BLaER1 treated with 17β-estradiol and CSF1 and Interleukin-3, amounts not matched to agents 10 nM and 100 nM (cell line): Measurements from ENCODE around the gene ADAMTS16.

ENCODE experiments used
- H3K27ac ChIP-seq, 11 experiments: shearing (Covaris generic); formaldehyde crosslinking; 2 replicates each; pipeline ENCODE4 v1.8.1; 2022
- H3K27me3 ChIP-seq, 11 experiments: shearing (Covaris generic); formaldehyde crosslinking; 2 replicates each; pipeline ENCODE4 v1.8.1; 2022
- H3K36me3 ChIP-seq, 11 experiments: shearing (Covaris generic); formaldehyde crosslinking; 2 replicates each; pipeline ENCODE4 v1.8.1; 2022
- H3K4me1 ChIP-seq, 10 experiments: shearing (Covaris generic); formaldehyde crosslinking; 2 replicates each; pipeline ENCODE4 v1.8.1; 2022
- H3K4me2 ChIP-seq, 11 experiments: shearing (Covaris generic); formaldehyde crosslinking; 2 replicates each; pipeline ENCODE4 v1.8.1; 2022
- H3K4me3 ChIP-seq, 10 experiments: shearing (Covaris generic); formaldehyde crosslinking; 2 replicates each; pipeline ENCODE4 v1.8.1; 2022
- H3K9ac ChIP-seq, 11 experiments: shearing (Covaris generic); formaldehyde crosslinking; 2 replicates each; pipeline ENCODE4 v1.8.1; 2022
- H3K9me3 ChIP-seq, 11 experiments: shearing (Covaris generic); formaldehyde crosslinking; replicated peaks in 1 of 11; 2 replicates each; pipeline ENCODE4 v1.8.1; 2022
- H4K20me1 ChIP-seq, 11 experiments: shearing (Covaris generic); formaldehyde crosslinking; 2 replicates each; pipeline ENCODE4 v1.8.1; 2022
- Cebpa-rat ChIP-seq, 11 experiments: shearing (Covaris generic); IDR thresholded peaks; 2 replicates each; pipeline ENCODE4 v1.8.1; 2022

ADAMTS16 gene

DNA sequence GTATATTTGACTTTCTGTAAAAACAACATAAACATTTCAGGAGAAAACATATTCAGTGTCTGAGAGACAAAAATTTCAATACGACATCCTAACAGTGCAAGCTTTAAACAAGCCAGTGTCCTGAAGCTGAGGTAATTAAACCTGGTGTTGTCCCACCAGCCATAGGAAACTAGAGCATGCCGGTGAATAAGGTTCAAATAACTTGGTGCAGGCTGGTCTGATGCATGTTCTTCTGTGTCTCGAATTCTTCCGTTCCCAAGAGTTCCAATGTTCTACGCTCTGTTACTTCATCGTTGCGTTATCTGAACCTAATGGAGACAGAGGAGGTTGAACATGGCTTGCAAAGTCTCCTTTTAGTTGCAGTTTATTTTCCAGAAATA lies 48.9 kb downstream of the ADAMTS16 start:
- Histone ChIP-seq H3K9me3 (no peaks in the 10 kb centered on the region), H3K27me3 (no peaks in the 10 kb centered on the region), H3K9ac (no peak overlapping the region), H3K36me3 (no peaks in the 10 kb centered on the region), H3K4me1 (peaks cover 6 to 14% (median 10%) of the 10 kb centered on the region in 10 experiments; a peak in 15 of 20 replicates), H3K4me2 (no peak overlapping the region), H3K27ac (no peak overlapping the region), H4K20me1 (no peaks in the 10 kb centered on the region), H3K4me3 (no peak overlapping the region)
- TF ChIP-seq Cebpa-rat (IDR thresholded peaks at IDR 0.05): no peak

DNA sequence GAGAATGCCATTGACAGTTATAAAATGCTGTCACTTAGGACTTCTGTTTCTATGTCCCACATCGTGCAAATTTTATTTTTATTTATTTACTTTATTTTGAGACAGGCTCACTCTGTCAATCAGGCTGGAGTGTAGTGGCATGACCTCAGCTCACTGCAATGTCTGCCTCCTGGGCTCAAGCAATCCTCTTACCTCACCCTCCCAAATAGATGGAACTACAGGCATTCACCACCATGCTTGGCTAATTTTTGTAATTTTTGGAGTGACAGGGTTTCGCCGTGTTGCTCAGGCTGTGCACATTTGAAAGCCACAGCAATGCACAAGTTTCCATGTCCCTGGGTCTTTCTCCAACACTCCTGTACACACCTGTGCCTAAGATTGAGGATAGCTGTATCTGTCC lies 51.8 kb downstream of the ADAMTS16 start:
- H3K4me2 ChIP-seq: peak overlapping the region in 3 of 11 experiments; percentile 51 to 56 (median 55); a peak in 3 of 22 replicates
- H3K4me1 ChIP-seq: peaks cover 6 to 20% (median 14%) of the 10 kb centered on the region in 10 experiments; a peak in 16 of 20 replicates
- H4K20me1 ChIP-seq: no peaks in the 10 kb centered on the region
- H3K9ac ChIP-seq: no peak overlapping the region
- H3K27ac ChIP-seq: no peak overlapping the region; a peak in 1 of 22 replicates
- TF ChIP-seq Cebpa-rat (IDR thresholded peaks at IDR 0.05): no peak
- no peaks in the 10 kb centered on the region for H3K36me3 ChIP-seq
- no peaks in the 10 kb centered on the region for H3K27me3 ChIP-seq
- 0 out of 22 replicates have a peak, but pooled peaks cover 0 to 6% (median 0%) of the 10 kb centered on the region in 11 experiments for H3K9me3 ChIP-seq
- H3K4me3 ChIP-seq: no peak overlapping the region

DNA sequence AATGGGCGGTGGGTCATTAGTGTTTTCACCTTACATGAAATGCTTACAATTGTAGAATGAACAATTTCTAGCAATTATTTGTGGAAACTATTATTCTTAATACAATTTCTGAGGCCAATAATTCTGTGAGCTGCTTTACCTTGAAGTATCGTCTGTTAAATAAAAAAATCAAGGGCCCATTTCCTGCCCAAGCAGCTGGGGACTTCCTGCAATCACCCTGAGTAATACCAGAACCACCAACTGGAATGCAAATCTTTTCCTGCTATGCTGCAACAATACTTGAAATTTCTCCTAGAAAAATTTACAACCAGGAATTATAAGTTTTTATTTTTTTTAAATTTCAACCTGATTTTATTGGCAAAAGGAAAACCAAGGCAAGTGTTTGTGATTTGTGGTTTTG lies 52.6 kb downstream of the ADAMTS16 start:
- no peak for TF ChIP-seq Cebpa-rat (IDR thresholded peaks at IDR 0.05)
- no peak overlapping the region for H3K4me3 ChIP-seq
- H3K4me2 ChIP-seq: peak overlapping the region in 8 of 11 experiments; percentile 24 to 58 (median 44); a peak in 11 of 22 replicates
- H4K20me1 ChIP-seq: no peaks in the 10 kb centered on the region
- 0 out of 22 replicates have a peak, but pooled peaks cover 0 to 6% (median 0%) of the 10 kb centered on the region in 11 experiments for H3K9me3 ChIP-seq
- peaks cover 6 to 20% (median 14%) of the 10 kb centered on the region in 10 experiments; a peak in 16 of 20 replicates for H3K4me1 ChIP-seq
- no peak overlapping the region for H3K9ac ChIP-seq
- peak overlapping the region in 1 of 11 experiments; percentile 49; a peak in 1 of 22 replicates for H3K27ac ChIP-seq
- no peaks in the 10 kb centered on the region for H3K27me3 ChIP-seq
- H3K36me3 ChIP-seq: no peaks in the 10 kb centered on the region

DNA sequence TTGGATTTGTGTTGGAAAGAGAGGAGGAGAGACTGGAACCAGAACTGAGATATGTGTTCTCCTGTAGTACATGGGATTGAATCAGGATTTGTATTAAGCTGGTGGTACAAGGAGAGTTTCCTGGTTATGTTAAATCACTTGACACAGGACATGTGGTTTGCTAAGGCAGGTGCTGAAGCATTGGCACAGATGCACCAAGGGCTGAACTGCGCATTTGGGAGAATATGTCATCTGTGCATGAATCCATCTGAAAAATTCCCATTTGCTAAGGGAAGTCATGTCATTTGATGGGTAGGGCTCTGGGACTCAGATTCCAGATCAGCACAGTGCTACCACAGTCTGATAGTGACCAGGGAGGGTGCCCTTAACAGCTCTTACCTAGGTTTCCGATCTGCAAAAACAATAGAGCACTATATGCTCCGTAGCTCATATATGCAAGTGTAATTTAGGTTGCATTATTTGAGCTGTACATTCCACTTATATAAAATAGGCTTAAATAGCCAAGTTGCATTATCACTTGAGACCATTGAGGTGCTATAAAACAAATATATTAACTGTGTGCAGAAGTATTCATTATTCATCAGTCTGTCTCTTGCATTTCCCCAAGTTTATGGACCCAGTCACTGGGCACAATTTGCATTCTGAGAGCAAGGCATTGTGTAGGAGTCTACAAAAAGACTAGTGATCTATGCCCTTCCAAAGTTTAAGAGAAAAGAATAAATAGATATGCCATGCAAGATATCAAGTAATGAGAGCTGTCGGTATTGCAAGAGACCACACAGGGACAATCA lies 55.2 kb downstream of the ADAMTS16 start:
- no peak overlapping the region for H3K4me3 ChIP-seq
- no peak for TF ChIP-seq Cebpa-rat (IDR thresholded peaks at IDR 0.05)
- H3K27me3 ChIP-seq: no peaks in the 10 kb centered on the region

DNA sequence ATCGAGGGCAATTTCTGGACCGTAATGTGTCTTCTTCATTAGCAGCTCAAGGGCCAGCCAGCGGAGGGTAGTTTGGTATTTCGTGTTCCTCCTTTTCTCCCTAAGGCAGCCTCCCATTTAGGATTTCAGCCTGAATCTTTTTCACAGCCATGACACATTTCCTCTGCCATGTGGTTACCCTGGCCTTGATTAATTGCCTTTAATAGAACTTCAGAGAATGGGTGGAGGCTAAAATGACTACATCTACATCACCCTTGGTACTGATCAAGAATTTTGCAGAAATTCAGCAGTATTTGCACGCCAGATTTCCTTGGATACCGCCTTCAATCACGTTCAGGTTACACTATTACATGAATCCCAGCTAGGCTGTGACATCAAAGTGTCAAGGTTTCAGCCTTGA lies 58.0 kb downstream of the ADAMTS16 start:
- no peak for TF ChIP-seq Cebpa-rat (IDR thresholded peaks at IDR 0.05)
- Histone ChIP-seq H3K4me2 (no peak overlapping the region), H3K9me3 (0 out of 22 replicates have a peak, but pooled peaks cover 0 to 6% (median 0%) of the 10 kb centered on the region in 11 experiments), H3K9ac (no peak overlapping the region), H3K27ac (no peak overlapping the region), H3K36me3 (no peaks in the 10 kb centered on the region), H3K4me1 (peaks cover 0 to 9% (median 5%) of the 10 kb centered on the region in 10 experiments; a peak in 11 of 20 replicates), H3K27me3 (no peaks in the 10 kb centered on the region), H3K4me3 (no peak overlapping the region), H4K20me1 (no peaks in the 10 kb centered on the region)

More for the DNA sequence above, 55.2 kb downstream of the ADAMTS16 start:
- peak overlapping the region in 4 of 11 experiments; percentile 15 to 42 (median 22); a peak in 5 of 22 replicates for H3K4me2 ChIP-seq
- H3K36me3 ChIP-seq: no peaks in the 10 kb centered on the region
- H3K9ac ChIP-seq: no peak overlapping the region
- H4K20me1 ChIP-seq: no peaks in the 10 kb centered on the region
- peaks cover 6 to 20% (median 14%) of the 10 kb centered on the region in 10 experiments; a peak in 16 of 20 replicates for H3K4me1 ChIP-seq
- H3K27ac ChIP-seq: no peak overlapping the region
- 0 out of 22 replicates have a peak, but pooled peaks cover 0 to 6% (median 0%) of the 10 kb centered on the region in 11 experiments for H3K9me3 ChIP-seq

DNA sequence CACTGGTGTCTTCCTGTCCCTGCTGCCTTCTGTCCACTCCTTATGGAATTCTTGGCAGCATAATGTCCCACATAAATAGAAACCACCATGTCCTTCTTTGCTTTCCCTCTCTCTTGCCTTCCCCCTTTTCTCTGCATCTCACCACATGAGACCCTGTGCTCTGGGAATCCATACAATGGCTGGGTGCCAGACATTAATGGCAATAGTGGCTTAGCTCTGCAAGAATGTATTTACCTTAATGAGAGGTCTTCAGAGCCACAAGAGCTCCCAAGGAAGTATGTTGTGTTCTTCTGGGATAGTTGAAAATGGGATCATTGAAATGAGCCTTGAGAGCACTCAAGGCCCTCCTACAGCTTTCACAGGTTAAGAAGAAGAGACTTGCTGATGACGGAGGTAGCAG lies 58.7 kb downstream of the ADAMTS16 start:
- H3K4me2 ChIP-seq: no peak overlapping the region
- no peaks in the 10 kb centered on the region for H3K27me3 ChIP-seq
- no peak overlapping the region for H3K4me3 ChIP-seq
- H4K20me1 ChIP-seq: no peaks in the 10 kb centered on the region
- H3K27ac ChIP-seq: no peak overlapping the region
- no peak overlapping the region for H3K9ac ChIP-seq
- no peak for TF ChIP-seq Cebpa-rat (IDR thresholded peaks at IDR 0.05)
- no peaks in the 10 kb centered on the region for H3K36me3 ChIP-seq
- 0 out of 22 replicates have a peak, but pooled peaks cover 0 to 6% (median 0%) of the 10 kb centered on the region in 11 experiments for H3K9me3 ChIP-seq
- peaks cover 0 to 7% (median 5%) of the 10 kb centered on the region in 10 experiments; a peak in 7 of 20 replicates for H3K4me1 ChIP-seq

DNA sequence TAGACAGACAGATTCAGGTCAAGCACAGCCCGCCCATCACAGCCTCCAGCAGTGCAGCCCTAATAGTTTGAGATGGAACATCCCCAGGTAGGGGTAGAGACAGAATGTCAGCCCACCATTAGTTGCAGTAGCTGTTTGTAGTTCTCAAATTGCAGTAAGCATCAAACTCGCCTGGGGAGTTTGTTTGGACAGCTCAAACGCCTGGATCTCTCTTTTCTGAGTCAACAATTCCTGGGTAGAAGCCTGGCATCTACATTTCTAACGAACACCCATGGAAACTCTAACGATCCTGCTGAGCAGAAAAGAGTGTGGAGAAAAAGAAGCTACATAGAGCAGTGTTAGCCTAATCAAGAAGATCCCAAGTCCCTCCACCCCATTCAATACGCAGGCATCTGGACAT lies 59.4 kb downstream of the ADAMTS16 start:
- Histone ChIP-seq H3K36me3 (no peaks in the 10 kb centered on the region), H4K20me1 (no peaks in the 10 kb centered on the region), H3K27ac (no peak overlapping the region), H3K4me2 (no peak overlapping the region), H3K4me1 (peaks cover 0 to 7% (median 5%) of the 10 kb centered on the region in 10 experiments; a peak in 7 of 20 replicates), H3K27me3 (no peaks in the 10 kb centered on the region), H3K4me3 (no peak overlapping the region), H3K9me3 (0 out of 22 replicates have a peak, but pooled peaks cover 0 to 6% (median 0%) of the 10 kb centered on the region in 11 experiments), H3K9ac (no peak overlapping the region)
- TF ChIP-seq Cebpa-rat (IDR thresholded peaks at IDR 0.05): no peak

DNA sequence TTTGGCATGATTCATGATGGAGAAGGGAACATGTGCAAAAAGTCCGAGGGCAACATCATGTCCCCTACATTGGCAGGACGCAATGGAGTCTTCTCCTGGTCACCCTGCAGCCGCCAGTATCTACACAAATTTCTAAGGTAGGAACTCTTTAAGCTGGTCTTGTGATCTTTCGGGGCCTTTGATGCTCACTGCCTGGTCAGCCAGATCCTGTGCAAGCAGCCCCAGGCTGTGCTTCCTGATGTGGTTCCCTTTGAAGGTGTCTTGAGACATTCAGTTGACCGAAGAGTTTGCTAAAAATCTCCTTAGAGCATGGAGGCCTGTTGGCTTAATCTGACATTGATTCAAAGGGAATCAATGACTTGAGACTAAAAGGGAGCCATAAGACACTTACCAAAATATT lies 60.0 kb downstream of the ADAMTS16 start:
- Histone ChIP-seq H3K27ac (no peak overlapping the region), H3K9me3 (0 out of 22 replicates have a peak, but pooled peaks cover 0 to 6% (median 0%) of the 10 kb centered on the region in 11 experiments), H3K4me1 (peaks cover 0 to 7% (median 5%) of the 10 kb centered on the region in 10 experiments; a peak in 7 of 20 replicates), H3K27me3 (no peaks in the 10 kb centered on the region), H4K20me1 (no peaks in the 10 kb centered on the region), H3K9ac (no peak overlapping the region), H3K36me3 (no peaks in the 10 kb centered on the region), H3K4me2 (no peak overlapping the region), H3K4me3 (no peak overlapping the region)
- TF ChIP-seq Cebpa-rat (IDR thresholded peaks at IDR 0.05): no peak

DNA sequence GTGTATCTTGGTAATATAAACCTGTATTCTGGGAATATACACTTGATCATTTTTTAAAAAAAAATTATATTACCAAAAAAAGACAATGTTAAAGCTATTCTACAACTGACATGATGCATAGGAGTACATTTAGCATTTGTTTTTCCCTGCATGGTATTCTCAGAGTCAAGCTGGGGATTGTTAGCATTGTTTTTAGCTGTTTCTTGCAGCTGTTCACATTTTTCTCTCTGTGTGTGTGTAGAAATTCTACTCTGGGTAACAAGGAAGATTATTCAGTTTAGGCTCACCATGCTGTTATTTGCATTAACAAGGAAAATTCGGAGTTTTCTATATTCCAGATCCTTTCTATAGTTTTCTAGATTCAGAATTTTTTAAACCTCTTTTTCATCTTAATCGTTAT lies 62.2 kb downstream of the ADAMTS16 start:
- H3K9me3 ChIP-seq: no peaks in the 10 kb centered on the region
- no peak for TF ChIP-seq Cebpa-rat (IDR thresholded peaks at IDR 0.05)
- H3K4me3 ChIP-seq: no peak overlapping the region
- H3K27me3 ChIP-seq: no peaks in the 10 kb centered on the region
- no peaks in the 10 kb centered on the region for H3K36me3 ChIP-seq
- H4K20me1 ChIP-seq: no peaks in the 10 kb centered on the region
- H3K4me1 ChIP-seq: no peaks in the 10 kb centered on the region
- no peak overlapping the region for H3K9ac ChIP-seq
- H3K27ac ChIP-seq: no peak overlapping the region
- H3K4me2 ChIP-seq: no peak overlapping the region
